Esophagus squamous epithelium (tissue), 5 donors: ENCODE data around the gene DNAH14. TPM values are rescaled to one million over a fixed set of nuclear protein-coding genes. Genes with fewer than 3 reads are reported as not detected.

Experiments used
- DNase-seq: peaks from one replicate; lab custom pipeline; 2025; lab: John Stamatoyannopoulos, UW
- H3K27ac ChIP-seq, 4 donors: fragments of 200-600 bp; sonication (generic); one replicate each; pipeline ENCODE4 v1.5.1; 2016 to 2019; ENCODE audit warnings: mild to moderate bottlenecking in 1 of 4
- H3K27me3 ChIP-seq, 4 donors: fragments of 200-600 bp; sonication (generic); 1 replicate in 3 of 4; 2 replicates in 1 of 4; pipeline versions ENCODE4 v1.5.1 to v1.6.0; 2017 to 2021; ENCODE audit warnings: antibody characterized with exemption in 1 of 4
- H3K36me3 ChIP-seq, 3 donors: fragments of 200-600 bp; sonication (generic); one replicate each; pipeline ENCODE4 v1.5.1; 2016 to 2019
- H3K4me1 ChIP-seq, 3 donors: fragments of 200-600 bp; sonication (generic); one replicate each; pipeline ENCODE4 v1.5.1; 2017 to 2019
- H3K4me3 ChIP-seq, 4 donors: fragments of 200-600 bp; sonication (generic); 1 replicate in 3 of 4; 2 replicates in 1 of 4; pipeline ENCODE4 v1.5.1; 2016 to 2019; ENCODE audit warnings: mild to moderate bottlenecking in 2 of 4, moderate library complexity in 1 of 4
- H3K9me3 ChIP-seq, 3 donors: fragments of 200-600 bp; sonication (generic); one replicate each; pipeline ENCODE4 v1.5.1; 2016 to 2019
- CTCF ChIP-seq, 6 experiments: fragments of 450-650 bp in 4 of 6; fragments of 200-600 bp in 2 of 6; sonication (generic) in 2 of 6; IDR thresholded peaks; one replicate each; pipeline ENCODE4 v1.5.1; 2016 to 2019; ENCODE audit warnings: antibody characterized with exemption in 6 of 6, mild to moderate bottlenecking in 4 of 6, moderate library complexity in 4 of 6
- POLR2A ChIP-seq, 4 donors: fragments of 450-650 bp; IDR thresholded peaks; one replicate each; pipeline ENCODE4 v1.6.1; 2017; ENCODE audit warnings: antibody characterized with exemption in 4 of 4, mild to moderate bottlenecking in 4 of 4, moderate library complexity in 3 of 4
- WGBS, 2 donors: methylation state at CpG; one replicate each; pipeline ENCODE4 v1.1.5; 2018; 5-methylcytosine and 5-hydroxymethylcytosine counted together
- intact Hi-C: fragments of 100-400 bp; cut with DNase I; formaldehyde crosslinking; loops from one replicate; pipeline ENCODE4 v1.15.0; 2022
- total RNA-seq, 4 donors: library from RNA; depleted of rRNA; stranded (reverse); fragments of >200 nt; gene quantifications; one replicate each; pipeline ENCODE4 v1.1.0, GENCODE V29; 2016
- donor health status: DM: yes; HTN: yes; CAD: no.

DNAH14 gene
- total RNA-seq, 4 donors from 2014 or later = 2.0 to 11.4 (median 7.3) TPM

DNA sequence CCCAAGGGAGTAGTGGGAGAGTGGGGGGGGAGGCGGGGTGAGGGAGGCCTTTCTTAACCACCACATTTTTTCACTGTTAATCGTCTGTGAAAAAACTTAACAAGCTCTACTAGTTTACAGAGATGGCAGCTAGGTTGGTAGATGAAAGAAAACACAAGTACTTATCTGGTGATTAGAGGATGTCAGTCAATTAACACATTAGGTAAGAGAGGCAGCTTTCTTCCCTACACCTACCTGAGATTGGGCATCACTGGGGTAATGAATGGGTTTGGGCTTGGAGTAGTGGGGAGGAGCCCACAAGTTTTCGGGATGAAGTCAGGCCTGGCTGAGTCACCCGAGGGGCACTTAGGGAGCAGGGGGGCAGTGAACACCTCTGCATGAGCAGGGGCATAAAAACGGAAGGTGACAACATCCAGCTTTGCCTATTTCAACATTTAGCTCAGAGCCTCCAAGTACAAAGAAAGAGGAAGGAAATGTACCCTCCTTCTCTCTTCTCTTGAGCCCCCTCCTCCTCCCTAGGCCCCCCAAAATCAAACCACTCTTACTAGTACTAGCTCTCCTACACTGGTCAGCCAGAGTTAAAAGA lies 495.8 kb downstream of the DNAH14 start:
- TF ChIP-seq CTCF (IDR thresholded peaks at IDR 0.05) (no peak), POLR2A (IDR thresholded peaks at IDR 0.05) (no peak)
- 39 to 51% methylated on average over 5 of the region's 5 CpGs for WGBS, 2 donors
- H3K4me3 ChIP-seq = peak overlapping the region in 1 of 4 donors; percentile 98
- peak overlapping the region; percentile 2 to 99 (median 91) for H3K27ac ChIP-seq
- no peaks in the 10 kb centered on the region for H3K9me3 ChIP-seq
- intact Hi-C loops = no loop called here
- DNase-seq = no peak
- H3K4me1 ChIP-seq = peaks cover 19 to 59% (median 21%) of the 10 kb centered on the region in 3 donors
- peaks cover 0 to 31% (median 0%) of the 10 kb centered on the region in 3 donors for H3K36me3 ChIP-seq
- no peaks in the 10 kb centered on the region for H3K27me3 ChIP-seq

DNA sequence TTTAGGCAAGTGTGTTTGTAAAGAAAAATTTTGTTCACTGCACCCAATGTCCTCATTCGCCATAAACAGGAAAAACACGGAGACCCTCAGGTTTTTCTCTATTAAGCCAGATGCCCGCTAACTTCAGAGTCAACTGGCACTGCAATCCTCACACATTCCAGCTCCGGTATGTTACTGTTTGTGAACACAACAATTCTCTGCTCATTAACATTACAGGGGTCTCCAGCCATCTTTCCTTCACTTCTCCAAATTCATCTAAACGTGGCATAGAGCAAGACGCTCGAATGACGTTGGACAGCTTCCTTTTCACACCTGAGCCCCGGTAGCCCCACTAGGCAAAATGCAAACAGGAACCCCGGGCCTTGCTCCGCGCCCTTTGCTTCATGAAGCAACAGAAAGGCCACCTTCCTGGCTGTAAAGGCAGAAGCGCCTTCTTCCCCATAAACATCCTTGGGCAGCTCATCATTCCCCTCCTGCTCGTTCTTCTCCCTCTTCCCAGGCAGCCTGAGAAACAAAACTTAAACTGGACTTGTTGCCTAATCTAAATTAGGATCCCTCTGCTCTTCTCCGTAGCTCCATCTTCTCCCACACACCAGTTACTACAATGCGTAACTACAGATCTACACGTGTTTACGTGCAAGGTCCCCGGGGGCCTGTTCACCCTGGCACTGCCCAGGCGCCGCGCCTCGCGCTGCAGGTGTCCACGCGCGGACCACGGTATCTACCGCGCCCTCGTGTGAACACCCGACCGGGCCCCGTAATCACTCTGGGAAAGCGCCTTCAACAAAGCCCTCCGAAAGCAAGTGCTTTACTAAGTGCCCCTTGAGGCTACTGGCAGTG lies 497.1 kb downstream of the DNAH14 start:
- no peak for DNase-seq
- peak overlapping the region; percentile 67 to 98 (median 96) for H3K4me3 ChIP-seq
- no peaks in the 10 kb centered on the region for H3K9me3 ChIP-seq
- no peak for TF ChIP-seq CTCF (IDR thresholded peaks at IDR 0.05)
- no peak for TF ChIP-seq POLR2A (IDR thresholded peaks at IDR 0.05)
- H3K27ac ChIP-seq = peak overlapping the region; percentile 87 to 99 (median 97)
- peaks cover 0 to 20% (median 0%) of the 10 kb centered on the region in 3 donors for H3K36me3 ChIP-seq
- no peaks in the 10 kb centered on the region for H3K27me3 ChIP-seq
- intact Hi-C loops = no loop called here
- 8 to 9% methylated on average over 19 to 27 of the region's 36 CpGs for WGBS, 2 donors
- H3K4me1 ChIP-seq = peaks cover 19 to 59% (median 21%) of the 10 kb centered on the region in 3 donors

- Histone ChIP-seq H3K27me3 (no peaks in the 10 kb centered on the region), H3K36me3 (peaks cover 0 to 12% (median 0%) of the 10 kb centered on the region in 3 donors), H3K9me3 (no peaks in the 10 kb centered on the region), H3K27ac (peak within 1 kb of the TSS; percentile 95 to 99 (median 97)), H3K4me1 (peaks cover 19 to 52% (median 21%) of the 10 kb centered on the region in 3 donors), H3K4me3 (peak within 1 kb of the TSS; percentile 67 to 98 (median 96))
- 1% methylated on average over 21 of the region's 94 CpGs; no CpG with 5 or more reads in 1 of the 2 donors for WGBS, 2 donors
- TF ChIP-seq CTCF (IDR thresholded peaks at IDR 0.05) = peak in 2 of 6 experiments; percentile 1 to 10
- peak in 2 of 4 donors; percentile 83 to 95 for TF ChIP-seq POLR2A (IDR thresholded peaks at IDR 0.05)
- no peak for DNase-seq
- intact Hi-C loops = no loop called here
Observed at GRCh38 chr1:225427235-225428067, 498.0 kb downstream of the DNAH14 start, which contains the start of gene LBR. LBR (minus strand) TSS chr1:225428038; CDS start chr1:225424075, 3,963 bp downstream.

- peak; percentile 67 for DNase-seq
- Histone ChIP-seq H3K4me1 (peaks cover 19 to 45% (median 19%) of the 10 kb centered on the region in 3 donors), H3K36me3 (peaks cover 0 to 3% (median 0%) of the 10 kb centered on the region in 3 donors), H3K4me3 (peak overlapping the region; percentile 67 to 98 (median 96)), H3K9me3 (no peaks in the 10 kb centered on the region), H3K27me3 (no peaks in the 10 kb centered on the region), H3K27ac (peak overlapping the region; percentile 95 to 99 (median 97))
- intact Hi-C loops = no loop called here
- WGBS, 2 donors = 0% methylated on average over 11 to 25 of the region's 81 CpGs
- TF ChIP-seq CTCF (IDR thresholded peaks at IDR 0.05) (no peak), POLR2A (IDR thresholded peaks at IDR 0.05) (peak in 2 of 4 donors; percentile 21 to 91)
Observed at GRCh38 chr1:225428068-225428880, 498.8 kb downstream of the DNAH14 start.
